ENCODE measurements around the gene ADCY1. TPM values are rescaled to one million over a fixed set of nuclear protein-coding genes. Genes with fewer than 3 reads are reported as not detected.
A peak's percentile ranks its signal among the peaks of the same experiment; 100 is the strongest.

Gene ADCY1
- total and polyA plus RNA-seq, 2 experiments from 2014 or later = 15.6 to 22.9 TPM

DNA sequence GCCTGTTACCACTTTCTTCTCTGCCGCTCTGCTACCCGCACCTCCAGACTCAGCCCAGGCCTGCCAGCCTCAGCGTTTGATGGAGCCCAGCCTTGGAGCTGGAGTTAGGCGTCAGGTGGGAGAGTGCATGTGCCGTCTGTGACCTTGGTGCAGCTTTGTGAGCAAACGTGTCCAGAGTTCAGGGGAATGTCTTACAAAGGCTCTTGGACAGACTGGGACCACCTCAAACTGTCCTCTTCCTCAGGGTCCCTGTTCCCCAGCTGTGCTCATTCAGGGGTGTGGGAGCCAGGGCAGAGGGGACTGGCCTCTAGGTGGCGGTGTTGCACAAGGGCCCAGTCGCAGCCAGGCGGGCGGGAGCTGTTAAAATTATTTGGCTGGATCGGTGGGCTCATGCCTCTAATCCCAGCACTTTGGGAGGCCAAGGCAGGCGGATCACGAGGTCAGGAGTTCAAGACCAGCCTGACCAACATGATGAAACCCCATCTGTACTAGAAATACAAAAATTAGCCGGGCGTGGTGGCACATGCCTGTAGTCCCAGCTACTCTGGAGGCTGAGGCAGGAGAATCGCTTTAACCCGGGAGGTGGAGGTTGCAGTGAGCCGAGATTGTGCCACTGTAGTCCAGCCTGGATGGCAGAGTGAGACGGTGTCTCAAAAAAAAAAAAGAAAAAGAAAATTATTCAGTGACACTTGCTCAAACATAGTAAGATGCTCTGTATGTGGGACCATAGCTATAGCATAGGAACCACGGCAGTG, 89.2 kb downstream of the ADCY1 start:
- peak; percentile 30 to 33 for DNase-seq (ENCODE audit: low read depth in 1 of 2, low spot score in 1 of 2)
- no peaks in the 10 kb centered on the region for H3K36me3 ChIP-seq
- H3K4me1 ChIP-seq (ENCODE audit: low read depth) = peaks cover 5% of the 10 kb centered on the region
- no peak overlapping the region for H3K27ac ChIP-seq
- H3K4me3 ChIP-seq = no peak overlapping the region
- no peaks in the 10 kb centered on the region for H3K9me3 ChIP-seq (ENCODE audit: low read depth)
- peak; percentile 77 for TF ChIP-seq CTCF (IDR thresholded peaks at IDR 0.05; ENCODE audit: low read depth, low read length)
- H3K27me3 ChIP-seq = no peaks in the 10 kb centered on the region

- no peak for TF ChIP-seq CTCF (IDR thresholded peaks at IDR 0.05; ENCODE audit: low read depth, low read length)
- no peak for DNase-seq (ENCODE audit: low read depth in 1 of 2, low spot score in 1 of 2)
- no peak overlapping the region for H3K27ac ChIP-seq
- no peaks in the 10 kb centered on the region for H3K36me3 ChIP-seq
- no peaks in the 10 kb centered on the region for H3K27me3 ChIP-seq
- H3K9me3 ChIP-seq (ENCODE audit: low read depth) = no peaks in the 10 kb centered on the region
- H3K4me1 ChIP-seq (ENCODE audit: low read depth) = peaks cover 1% of the 10 kb centered on the region
- H3K4me3 ChIP-seq = no peak overlapping the region
Measured at GRCh38 chr7:45663965-45664633, 89.9 kb downstream of the ADCY1 start.

- no peak for TF ChIP-seq CTCF (IDR thresholded peaks at IDR 0.05; ENCODE audit: low read depth, low read length)
- no peaks in the 10 kb centered on the region for H3K36me3 ChIP-seq
- H3K4me1 ChIP-seq (ENCODE audit: low read depth) = no peaks in the 10 kb centered on the region
Measured at GRCh38 chr7:45665172-45665571, 91.0 kb downstream of the ADCY1 start.

GRCh38 chr7:45670227-45670626, 96.1 kb downstream of the ADCY1 start:
- no peak overlapping the region for H3K4me3 ChIP-seq
- H3K27me3 ChIP-seq = no peaks in the 10 kb centered on the region
- H3K36me3 ChIP-seq = no peaks in the 10 kb centered on the region
- no peak for TF ChIP-seq CTCF (IDR thresholded peaks at IDR 0.05; ENCODE audit: low read depth, low read length)
- no peak for DNase-seq (ENCODE audit: low read depth in 1 of 2, low spot score in 1 of 2)
- H3K9me3 ChIP-seq (ENCODE audit: low read depth) = no peaks in the 10 kb centered on the region
- no peak overlapping the region for H3K27ac ChIP-seq
- H3K4me1 ChIP-seq (ENCODE audit: low read depth) = no peaks in the 10 kb centered on the region

More at GRCh38 chr7:45665172-45665571, 91.0 kb downstream of the ADCY1 start:
- no peaks in the 10 kb centered on the region for H3K9me3 ChIP-seq (ENCODE audit: low read depth)
- no peak overlapping the region for H3K4me3 ChIP-seq
- no peak overlapping the region for H3K27ac ChIP-seq
- H3K27me3 ChIP-seq = no peaks in the 10 kb centered on the region
- no peak for DNase-seq (ENCODE audit: low read depth in 1 of 2, low spot score in 1 of 2)

GRCh38 chr7:45670717-45671116, 96.5 kb downstream of the ADCY1 start:
- no peaks in the 10 kb centered on the region for H3K36me3 ChIP-seq
- H3K9me3 ChIP-seq (ENCODE audit: low read depth) = no peaks in the 10 kb centered on the region
- H3K27ac ChIP-seq = no peak overlapping the region
- no peaks in the 10 kb centered on the region for H3K4me1 ChIP-seq (ENCODE audit: low read depth)
- H3K4me3 ChIP-seq = no peak overlapping the region
- DNase-seq (ENCODE audit: low read depth in 1 of 2, low spot score in 1 of 2) = no peak
- no peak for TF ChIP-seq CTCF (IDR thresholded peaks at IDR 0.05; ENCODE audit: low read depth, low read length)
- no peaks in the 10 kb centered on the region for H3K27me3 ChIP-seq

All from cardiac muscle cell (in vitro differentiated cells and primary cell).